OCI-LY7 (cell line): ENCODE results near the gene REST. TPM values are rescaled to one million over a fixed set of nuclear protein-coding genes. Genes with fewer than 3 reads are reported as not detected.
A peak's percentile ranks its signal among the peaks of the same experiment; 100 is the strongest.

Experiments used
- BruUV-seq: library from RNA; stranded (reverse); fragments of 400-500 nt; replicated peaks from 2 replicates; lab custom pipeline; 2021; lab: Mats Ljungman, UMichigan
- CTCF ChIA-PET: fragments of 300-600 bp; sonication (Branson Sonifier 250); formaldehyde crosslinking; loops from one replicate; lab custom pipeline; 2022; ENCODE audit warnings: antibody characterized with exemption; ENCODE audit not compliant: unreplicated experiment; lab: Charles Lee
- POLR2A ChIA-PET: fragments of 300-600 bp; sonication (Branson Sonifier 250); formaldehyde crosslinking; loops from one replicate; lab custom pipeline; 2022; ENCODE audit warnings: antibody characterized with exemption; lab: Charles Lee
- DNase-seq: peaks from one replicate; pipeline ENCODE4 v3.0.0-alpha.2; 2015; ENCODE audit warnings: low spot score
- H2AFZ ChIP-seq: fragments of 200-600 bp; sonication (generic), shearing (Covaris generic); 2 replicates; pipeline ENCODE4 v1.6.1; 2014; ENCODE audit warnings: mild to moderate bottlenecking, antibody characterized with exemption, low read length, moderate library complexity
- H3K27ac ChIP-seq: fragments of 200-600 bp; sonication (generic); 2 replicates; pipeline ENCODE4 v1.5.1; 2014; ENCODE audit warnings: mixed run types, low read depth, mild to moderate bottlenecking, moderate library complexity, low read length, inconsistent platforms; ENCODE audit not compliant: poor library complexity, severe bottlenecking
- H3K36me3 ChIP-seq: fragments of 200-600 bp; sonication (generic); 2 replicates; pipeline ENCODE4 v1.6.1; 2014; ENCODE audit warnings: mild to moderate bottlenecking, antibody characterized with exemption, low read length, moderate library complexity, mixed read lengths; ENCODE audit not compliant: insufficient read depth
- H3K4me1 ChIP-seq: fragments of 200-600 bp; sonication (generic); 2 replicates; pipeline ENCODE4 v1.5.1; 2014; ENCODE audit warnings: mild to moderate bottlenecking, low read length; ENCODE audit not compliant: insufficient read depth, poor library complexity, severe bottlenecking
- H3K4me2 ChIP-seq: fragments of 200-600 bp; sonication (generic); 2 replicates; pipeline ENCODE4 v1.6.1; 2014; ENCODE audit warnings: mild to moderate bottlenecking, low read length
- H3K4me3 ChIP-seq: fragments of 200-600 bp; sonication (generic); 2 replicates; pipeline ENCODE4 v1.5.1; 2014; ENCODE audit warnings: mild to moderate bottlenecking, low read depth, low read length; ENCODE audit not compliant: poor library complexity, severe bottlenecking
- H3K79me2 ChIP-seq: fragments of 200-600 bp; sonication (generic); 2 replicates; pipeline ENCODE4 v1.6.1; 2016; ENCODE audit warnings: low read depth, mild to moderate bottlenecking, low read length, moderate library complexity, mixed read lengths; ENCODE audit not compliant: insufficient read depth
- H3K9me2 ChIP-seq: fragments of 200-600 bp; sonication (generic); 2 replicates; pipeline ENCODE4 v1.6.1; 2016; ENCODE audit warnings: mild to moderate bottlenecking, low read length, mixed read lengths; ENCODE audit not compliant: insufficient read depth
- H3K9me3 ChIP-seq: fragments of 200-600 bp; sonication (generic); 2 replicates; pipeline ENCODE4 v1.6.1; 2014; ENCODE audit warnings: mild to moderate bottlenecking, mixed run types, low read length, mixed read lengths
- H4K20me1 ChIP-seq: fragments of 200-600 bp; sonication (generic); 2 replicates; pipeline ENCODE4 v1.6.1; 2014; ENCODE audit warnings: mild to moderate bottlenecking, antibody characterized with exemption, low read length, moderate library complexity, mixed read lengths; ENCODE audit not compliant: insufficient read depth
- EZH2phosphoT487 ChIP-seq: fragments of 200-600 bp; sonication (generic); IDR thresholded peaks from 2 replicates; pipeline ENCODE4 v1.6.1; 2018; ENCODE audit warnings: low read depth, borderline replicate concordance, mild to moderate bottlenecking, mixed run types, antibody characterized with exemption, low read length, moderate library complexity, mixed read lengths
- intact Hi-C: fragments of 100-400 bp; cut with micrococcal nuclease; formaldehyde crosslinking; loops from one replicate; pipeline ENCODE4 v1.10.0; 2022; ENCODE audit not compliant: unreplicated experiment
- total RNA-seq, 2 experiments: library from RNA; depleted of rRNA in 1 of 2; stranded (reverse); fragments of >200 nt in 1 of 2; shearing (Covaris generic) in 1 of 2; gene quantifications; 2 replicates each; pipeline ENCODE4 v1.2.3, GENCODE V29; 2014 to 2022
- TF ChIP-seq, protein P1 (sequence below): fragments of 200-600 bp; sonication (generic); conservative IDR thresholded peaks from 2 replicates; pipeline ENCODE4 v1.5.1; 2014; ENCODE audit warnings: mild to moderate bottlenecking, antibody characterized with exemption, low read length, moderate library complexity, mixed read lengths

REST gene
- total RNA-seq, 2 experiments from 2014 or later = 27.3 to 39.2 TPM

DNA sequence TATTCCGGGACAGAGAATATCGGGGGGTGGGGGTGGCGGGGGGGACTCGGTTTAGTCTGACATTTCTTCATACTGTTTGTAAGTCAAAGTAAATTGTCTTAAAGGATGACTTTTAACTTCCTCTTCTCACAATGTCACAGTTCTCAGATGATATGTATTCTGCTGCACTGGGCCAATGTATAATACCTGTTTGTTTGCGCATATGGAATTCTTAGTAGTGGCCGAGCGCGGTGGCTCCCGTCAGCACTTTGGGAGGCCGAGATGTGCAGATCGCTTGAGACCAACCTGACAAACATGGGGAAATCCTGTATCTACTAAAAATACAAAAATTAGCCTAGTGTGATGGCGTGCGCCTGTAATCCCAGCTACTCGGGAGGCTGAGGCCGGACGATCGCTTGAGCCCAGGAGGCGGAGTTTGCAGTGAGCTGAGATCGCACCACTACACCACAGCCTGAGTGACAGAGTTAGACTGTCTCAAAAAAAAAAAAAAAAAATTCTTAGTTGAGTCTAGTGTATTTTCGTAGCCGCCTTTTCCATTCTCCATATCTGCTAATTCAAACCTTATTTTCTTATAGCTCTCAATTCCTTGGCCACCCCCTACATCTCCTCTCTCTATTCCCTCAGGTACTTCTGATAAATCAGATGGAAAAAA lies 71.8 kb downstream of the REST start:
- peaks cover 36% of the 10 kb centered on the region for H3K4me1 ChIP-seq
- peak overlapping the region; percentile 87 for H3K27ac ChIP-seq
- H3K9me2 ChIP-seq = no peaks in the 10 kb centered on the region
- no peak overlapping the region for H2AFZ ChIP-seq
- peak overlapping the region; percentile 75 for H3K4me2 ChIP-seq
- H3K4me3 ChIP-seq = peak overlapping the region; percentile 98
- BruUV-seq = no TSS peak
- TF ChIP-seq, protein P1, sequence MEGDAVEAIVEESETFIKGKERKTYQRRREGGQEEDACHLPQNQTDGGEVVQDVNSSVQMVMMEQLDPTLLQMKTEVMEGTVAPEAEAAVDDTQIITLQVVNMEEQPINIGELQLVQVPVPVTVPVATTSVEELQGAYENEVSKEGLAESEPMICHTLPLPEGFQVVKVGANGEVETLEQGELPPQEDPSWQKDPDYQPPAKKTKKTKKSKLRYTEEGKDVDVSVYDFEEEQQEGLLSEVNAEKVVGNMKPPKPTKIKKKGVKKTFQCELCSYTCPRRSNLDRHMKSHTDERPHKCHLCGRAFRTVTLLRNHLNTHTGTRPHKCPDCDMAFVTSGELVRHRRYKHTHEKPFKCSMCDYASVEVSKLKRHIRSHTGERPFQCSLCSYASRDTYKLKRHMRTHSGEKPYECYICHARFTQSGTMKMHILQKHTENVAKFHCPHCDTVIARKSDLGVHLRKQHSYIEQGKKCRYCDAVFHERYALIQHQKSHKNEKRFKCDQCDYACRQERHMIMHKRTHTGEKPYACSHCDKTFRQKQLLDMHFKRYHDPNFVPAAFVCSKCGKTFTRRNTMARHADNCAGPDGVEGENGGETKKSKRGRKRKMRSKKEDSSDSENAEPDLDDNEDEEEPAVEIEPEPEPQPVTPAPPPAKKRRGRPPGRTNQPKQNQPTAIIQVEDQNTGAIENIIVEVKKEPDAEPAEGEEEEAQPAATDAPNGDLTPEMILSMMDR = no peak
- no peak for TF ChIP-seq EZH2phosphoT487
- H3K9me3 ChIP-seq = 0 out of 2 replicates have a peak, but pooled peaks cover 2% of the 10 kb centered on the region
- H4K20me1 ChIP-seq = peaks cover 42% of the 10 kb centered on the region
- ChIA-PET POLR2A (interaction anchor here (0.6 to 8.5 kb wide), 15 partner anchors 8 to 1595 kb away, joined by 3 to 53 read pairs (median 3); partner anchors contain the start of genes PAICS and PPAT), CTCF (interaction anchor here (1.0 kb wide), 1 partner anchor 544 kb away, joined by 3 read pairs; the partner anchor contains the start of gene PPAT)
- H3K36me3 ChIP-seq = peaks cover 67% of the 10 kb centered on the region
- intact Hi-C loops = loop anchor here (2.0 to 10.0 kb wide), 4 partner anchors 513 to 935 kb away; partner anchors contain the start of genes AASDH, PAICS, PPAT and SRP72
- peak; percentile 47 for DNase-seq
- peaks cover 91% of the 10 kb centered on the region for H3K79me2 ChIP-seq

DNA sequence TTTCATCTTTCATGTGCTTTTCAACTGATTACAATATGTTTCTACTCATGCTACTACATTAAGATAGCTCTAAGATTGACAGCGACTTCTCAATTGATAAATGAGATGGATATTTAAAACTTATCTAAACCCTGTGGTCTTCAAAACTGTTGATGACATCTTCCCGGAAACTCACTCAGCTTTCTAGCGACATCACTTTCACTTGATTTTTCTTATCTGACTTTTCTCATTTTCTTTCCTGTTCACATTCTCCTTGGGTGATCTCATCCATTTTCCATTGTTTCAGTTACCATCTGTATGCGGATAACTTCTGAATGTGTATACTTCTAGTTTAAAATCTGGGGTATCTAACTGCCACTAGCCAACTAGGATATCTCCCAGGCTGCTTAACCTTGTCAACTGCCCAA lies 74.1 kb downstream of the REST start:
- peaks cover 91% of the 10 kb centered on the region for H3K79me2 ChIP-seq
- CTCF ChIA-PET = no interaction called here

More for the DNA sequence above, 74.1 kb downstream of the REST start:
- Histone ChIP-seq H4K20me1 (peaks cover 38% of the 10 kb centered on the region), H3K4me1 (peaks cover 28% of the 10 kb centered on the region), H3K9me3 (no peaks in the 10 kb centered on the region), H3K36me3 (peaks cover 72% of the 10 kb centered on the region), H3K9me2 (no peaks in the 10 kb centered on the region), H2AFZ (no peak overlapping the region), H3K4me3 (peak overlapping the region; percentile 98), H3K4me2 (peak overlapping the region; percentile 75), H3K27ac (no peak overlapping the region)
- intact Hi-C loops = no loop called here
- no TSS peak for BruUV-seq
- DNase-seq = no peak
- POLR2A ChIA-PET = interaction anchor here (1.2 to 1.5 kb wide), 2 partner anchors 9 to 85 kb away, joined by 3 to 9 read pairs; no protein-coding TSS in a partner anchor
- TF ChIP-seq EZH2phosphoT487 = no peak
- TF ChIP-seq, protein P1 = no peak
